ENCODE data around the gene CFAP251.
"Not testable (repeated sequence)": the region's sequence is repeated elsewhere in the genome, so short reads cannot be mapped to it uniquely, and the experiment has no call there.

CFAP251 gene

GRCh38 chr12:122030424-122031035 lies 112.1 kb downstream of the CFAP251 start:
- no peak for DNase-seq

DNA sequence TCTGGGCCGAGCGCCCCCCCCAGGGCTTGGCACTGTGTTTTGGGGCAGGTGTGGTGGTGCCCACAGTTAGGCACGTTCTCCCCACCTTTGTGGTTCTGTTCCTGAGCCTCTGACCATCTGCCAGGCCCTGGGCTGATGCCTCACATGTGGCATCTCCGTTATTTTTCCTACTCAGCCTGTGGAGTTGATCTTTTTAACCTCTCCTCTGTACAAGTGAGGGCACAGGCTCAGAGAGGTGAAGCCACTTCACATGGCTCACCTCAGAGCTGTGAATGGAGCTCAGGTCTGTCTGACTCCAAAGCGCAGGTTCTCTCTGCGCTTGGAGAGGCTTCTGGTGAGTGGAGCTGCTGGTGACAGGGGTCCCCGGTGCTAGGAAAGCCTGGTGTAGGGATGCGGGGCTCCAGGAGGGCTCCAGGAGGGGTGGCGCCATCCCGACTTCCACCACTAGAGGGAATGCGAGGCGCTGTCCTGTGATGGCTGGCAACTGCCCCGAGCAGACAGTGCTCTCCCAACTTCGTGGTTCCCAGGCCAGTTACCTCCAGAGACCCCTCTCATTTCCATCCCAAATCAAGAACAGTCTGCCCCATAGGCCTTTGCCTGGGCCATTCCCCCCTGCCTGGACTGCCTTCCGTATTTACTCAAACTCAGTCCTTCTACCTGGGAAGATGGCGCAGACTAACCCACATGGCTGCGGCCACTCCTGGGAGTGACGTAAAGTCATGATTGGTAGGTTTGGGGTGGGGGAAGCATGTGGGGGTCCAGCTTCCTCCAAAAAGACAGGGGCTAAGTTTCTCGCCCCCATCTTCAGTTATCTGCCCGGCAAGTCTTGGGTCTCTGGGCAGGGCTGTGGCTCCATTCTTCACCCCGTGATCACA lies 113.2 kb downstream of the CFAP251 start:
- peak; percentile 76 for DNase-seq

GRCh38 chr12:122032580-122032979 lies 114.2 kb downstream of the CFAP251 start:
- no peak for DNase-seq

GRCh38 chr12:122035292-122035691 lies 116.9 kb downstream of the CFAP251 start:
- DNase-seq = no peak

- DNase-seq = no peak
Observed at GRCh38 chr12:122036153-122036552, 117.8 kb downstream of the CFAP251 start.

- DNase-seq = no peak
Observed at GRCh38 chr12:122040579-122041386, 122.4 kb downstream of the CFAP251 start.

GRCh38 chr12:122041458-122041857 lies 123.1 kb downstream of the CFAP251 start:
- DNase-seq = not testable (repeated sequence)

DNA sequence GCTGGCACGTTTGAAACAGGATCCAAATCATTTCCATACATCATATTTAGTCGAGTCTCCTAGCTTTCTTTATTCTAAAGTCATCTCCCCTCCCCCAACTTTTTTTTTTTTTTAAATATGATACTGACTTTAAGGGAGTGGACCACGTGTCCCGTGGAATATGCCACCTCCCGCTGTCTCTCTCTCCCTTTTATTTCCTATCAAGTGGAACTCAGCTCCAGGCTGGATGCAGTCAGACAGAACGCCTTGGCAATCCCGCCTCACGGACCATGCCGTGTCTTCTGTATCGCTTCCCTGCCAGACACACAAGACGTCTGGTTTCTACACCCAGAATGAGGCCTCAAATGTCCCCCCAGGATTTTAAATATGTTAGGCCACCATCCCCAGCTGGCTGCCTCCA lies 124.5 kb downstream of the CFAP251 start:
- DNase-seq = no peak

GRCh38 chr12:122043476-122043875 lies 125.1 kb downstream of the CFAP251 start:
- DNase-seq = no peak

GRCh38 chr12:122045262-122045661 lies 126.9 kb downstream of the CFAP251 start:
- DNase-seq = no peak

DNA sequence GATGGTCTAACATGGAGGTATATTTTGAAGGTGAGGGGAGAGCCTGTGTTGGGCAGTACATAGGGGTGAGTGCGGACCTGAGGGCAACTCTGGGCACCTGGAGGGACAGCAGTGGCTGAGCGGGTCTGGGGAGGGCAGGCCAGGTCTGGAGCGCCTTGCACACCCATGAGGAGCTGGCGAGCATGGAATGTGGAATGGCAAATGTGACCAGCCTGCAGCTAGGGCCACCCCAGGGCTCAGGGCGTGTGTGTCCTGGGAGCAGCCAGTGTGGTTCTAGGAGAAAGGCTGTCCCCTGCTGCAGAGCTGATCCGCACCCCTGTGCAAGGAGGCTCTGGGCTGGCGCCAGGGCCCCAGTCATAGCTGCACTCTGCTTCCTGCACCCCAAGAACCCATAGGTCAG lies 127.8 kb downstream of the CFAP251 start:
- no peak for DNase-seq

DNA sequence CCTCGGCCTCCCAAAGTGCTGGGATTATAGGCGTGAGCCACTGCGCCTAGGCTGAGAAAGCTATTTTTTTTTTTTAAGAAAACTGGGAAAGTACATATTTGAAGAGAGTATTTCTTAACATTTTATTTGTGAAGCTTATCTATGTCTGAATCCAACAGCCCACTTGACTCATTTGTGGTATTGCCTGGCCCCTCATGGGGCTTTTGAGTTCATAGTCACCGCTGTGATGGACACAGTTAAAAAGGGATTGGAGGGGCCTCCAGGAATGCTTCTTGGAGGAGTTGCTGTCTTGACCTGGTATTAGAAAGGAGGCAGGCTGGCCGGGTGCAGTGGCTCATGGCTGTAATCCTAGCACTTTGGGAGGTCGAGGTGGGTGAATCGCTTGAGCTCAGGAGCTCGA lies 129.8 kb downstream of the CFAP251 start:
- no peak for DNase-seq

DNA sequence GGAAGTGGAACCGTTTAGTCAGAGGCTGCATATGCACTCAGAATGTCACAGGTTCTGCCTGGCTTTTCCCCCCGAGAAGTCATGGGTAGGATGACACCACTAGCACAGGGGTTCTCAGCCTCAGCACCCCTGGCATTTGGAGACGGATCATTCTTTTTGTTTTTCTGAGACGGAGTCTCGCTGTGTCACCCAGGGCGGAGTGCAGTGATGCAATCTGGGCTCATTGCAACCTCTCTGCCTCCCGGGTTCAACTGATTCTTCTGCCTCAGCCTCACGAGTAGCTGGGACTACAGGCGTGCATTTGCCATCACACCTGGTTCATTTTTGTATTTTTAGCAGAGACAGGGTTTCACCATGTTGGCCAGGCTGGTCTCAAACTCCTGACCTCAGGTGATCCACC lies 131.4 kb downstream of the CFAP251 start:
- DNase-seq = no peak

DNA sequence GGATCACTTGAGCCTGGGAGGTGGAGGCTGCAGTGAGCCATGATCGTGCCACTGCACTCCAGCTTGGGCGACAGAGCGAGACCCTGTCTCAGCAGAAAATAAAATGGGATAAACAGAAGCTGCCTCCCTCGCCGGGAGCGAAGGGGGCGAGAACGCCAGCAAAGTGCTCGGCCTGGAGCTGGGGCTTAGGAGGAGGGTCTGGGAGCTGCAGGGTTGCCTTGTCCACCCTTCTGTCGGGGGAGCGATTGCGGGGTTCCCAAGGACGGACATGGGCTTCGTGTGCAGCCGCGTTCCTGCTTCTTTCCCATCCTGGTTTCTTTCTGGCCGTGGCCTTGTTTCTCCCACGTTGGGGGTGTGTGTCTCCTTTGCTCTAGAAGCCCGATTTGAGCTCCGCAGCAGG lies 132.3 kb downstream of the CFAP251 start:
- DNase-seq = no peak

- no peak for DNase-seq
Observed at GRCh38 chr12:122051231-122051876, 133.0 kb downstream of the CFAP251 start.

DNA sequence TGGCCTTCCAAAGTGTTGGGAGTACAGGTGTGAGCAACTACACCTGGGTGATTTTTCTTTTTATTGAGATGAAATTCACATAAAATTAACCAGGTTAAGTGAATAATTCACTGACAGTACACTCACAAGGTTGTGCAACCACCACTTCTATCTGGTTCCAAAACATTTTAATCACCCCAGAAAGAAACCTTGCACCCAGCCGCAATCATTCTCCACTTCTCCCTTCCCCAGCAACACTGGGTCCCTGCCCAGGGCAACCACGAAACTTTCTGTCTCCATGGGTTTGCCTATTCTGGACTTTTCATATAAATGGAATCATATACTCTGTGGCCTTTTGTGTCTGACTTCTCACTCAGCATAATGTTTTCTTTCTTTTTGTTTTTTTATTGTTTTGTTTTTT lies 133.9 kb downstream of the CFAP251 start:
- DNase-seq = no peak

Data from stimulated activated CD4-positive, alpha-beta T cell treated with anti-CD3 and anti-CD28 coated beads, Interleukin-15, amount 100 ng/mL, for 24 hours (primary cell).